RPMI7951 (cell line): ENCODE measurements around the gene CEACAM8. TPM values are rescaled to one million over a fixed set of nuclear protein-coding genes. Genes with fewer than 3 reads are reported as not detected.
"Not testable (repeated sequence)": the region's sequence is repeated elsewhere in the genome, so short reads cannot be mapped to it uniquely, and the experiment has no call there.

Experiments used
- DNase-seq: peaks from one replicate; pipeline ENCODE4 v3.0.0-alpha.2; 2012; ENCODE audit warnings: low read depth
- total RNA-seq: library from RNA; depleted of rRNA; stranded (reverse); fragments of >200 nt; shearing (Covaris generic); gene quantifications from 2 replicates; pipeline ENCODE4 v1.2.3, GENCODE V29; 2014

CEACAM8 gene
- total RNA-seq, 1 experiment from 2014 or later, result not detected

- DNase-seq, result no peak
These were observed 21.1 kb downstream of the CEACAM8 start for GRCh38 chr19:42573642-42574041.

GRCh38 chr19:42571116-42571515 lies 23.6 kb downstream of the CEACAM8 start:
- DNase-seq, result no peak

DNA sequence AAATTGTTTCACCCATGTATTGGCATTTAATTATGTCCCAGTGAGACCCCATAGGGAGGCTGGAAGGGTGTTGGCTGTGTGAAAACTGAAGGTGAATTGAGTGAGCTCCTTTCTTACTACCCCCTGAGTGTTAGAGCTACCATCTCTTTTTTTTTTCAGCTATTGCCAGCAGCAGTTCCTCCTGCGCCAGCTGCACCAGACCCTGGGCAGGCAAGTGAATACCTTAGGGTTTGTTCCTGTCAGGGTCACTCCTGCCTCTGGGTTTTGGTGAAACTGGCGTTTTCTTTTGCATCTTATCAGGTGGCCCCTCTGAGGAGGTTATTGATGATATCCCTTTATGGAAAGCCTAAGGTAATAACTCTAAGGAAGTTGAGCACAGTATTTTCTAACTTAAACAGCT lies 25.5 kb downstream of the CEACAM8 start:
- DNase-seq, result no peak

DNA sequence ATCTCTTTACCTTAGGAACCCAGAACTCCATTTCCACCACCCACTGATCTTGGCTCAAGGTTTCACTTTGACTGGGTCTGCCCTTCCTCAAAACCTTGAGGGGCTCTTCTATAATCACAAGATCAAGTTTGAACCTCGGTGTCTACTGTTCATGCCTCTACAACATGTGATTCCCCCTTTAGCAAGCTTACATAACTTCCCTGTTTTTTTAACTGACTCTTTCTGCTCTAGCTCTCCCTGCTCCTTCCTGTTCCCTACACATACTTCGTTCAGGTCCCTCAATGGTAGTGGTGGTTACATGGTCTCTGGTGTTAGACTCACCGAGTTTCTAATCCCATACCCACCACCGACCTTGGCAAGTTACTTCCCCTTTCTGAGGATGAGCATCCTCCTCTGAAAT lies 26.7 kb downstream of the CEACAM8 start:
- no peak for DNase-seq

- DNase-seq, result no peak
These were observed 27.2 kb downstream of the CEACAM8 start for GRCh38 chr19:42567567-42567966.

- DNase-seq, result peak; percentile 45
These were observed 31.1 kb downstream of the CEACAM8 start for GRCh38 chr19:42563352-42564210.

- DNase-seq, result no peak
These were observed 33.2 kb downstream of the CEACAM8 start for GRCh38 chr19:42561512-42561911.

GRCh38 chr19:42560731-42561130 lies 34.0 kb downstream of the CEACAM8 start:
- no peak for DNase-seq

DNA sequence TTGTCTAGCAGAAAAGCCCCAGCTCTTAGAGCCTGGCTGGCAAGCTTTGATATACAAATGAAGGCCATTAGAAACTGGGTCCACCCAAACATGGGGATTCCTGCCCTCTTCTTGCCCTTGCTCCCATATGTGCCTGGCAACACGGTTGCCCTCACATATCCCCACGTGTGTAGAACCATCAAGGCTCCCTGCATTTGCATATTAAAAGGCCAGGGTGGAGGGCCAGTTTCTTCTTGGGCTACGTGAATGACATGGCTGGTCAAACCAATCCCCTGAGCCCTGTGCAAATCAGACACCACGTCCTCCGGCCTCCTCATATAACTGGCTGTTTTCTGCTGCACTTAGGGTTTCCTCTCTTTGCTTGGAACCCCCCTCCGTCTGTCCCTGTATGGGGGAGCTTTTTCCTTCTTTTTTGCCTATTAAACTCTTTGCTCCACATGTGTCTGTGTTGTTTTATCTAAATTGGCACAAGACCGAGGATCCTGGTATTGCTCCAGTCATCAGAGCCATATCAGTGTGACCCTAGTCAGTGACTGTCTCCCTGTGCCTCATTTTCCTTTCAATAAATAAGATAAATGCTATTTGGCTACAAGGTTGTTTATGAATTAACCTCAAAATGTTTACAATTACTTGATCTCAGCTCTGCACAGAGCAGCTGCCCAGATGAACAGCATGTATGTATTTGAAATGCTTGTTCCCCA lies 36.1 kb downstream of the CEACAM8 start:
- DNase-seq, result no peak

DNA sequence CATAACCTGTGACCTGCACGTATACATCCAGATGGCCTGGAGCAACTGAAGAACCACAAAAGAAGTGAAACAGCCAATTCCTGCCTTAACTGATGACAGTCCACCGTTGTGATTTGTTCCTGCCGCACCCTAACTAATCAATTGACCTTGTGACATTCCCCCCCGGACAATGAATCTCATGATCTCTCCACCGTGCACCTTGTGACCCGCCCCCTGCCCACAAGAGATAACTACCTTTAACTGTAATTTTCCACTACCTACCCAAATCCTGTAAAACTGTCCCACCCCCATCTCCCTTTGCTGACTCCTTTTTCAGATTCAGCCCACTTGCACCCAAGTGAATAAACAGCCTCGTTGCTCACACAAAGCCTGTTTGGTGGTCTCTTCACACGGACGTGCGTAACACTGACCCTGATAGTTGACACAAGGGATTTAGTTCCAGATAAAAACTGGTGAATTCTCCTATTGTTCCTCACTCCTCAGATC lies 37.3 kb downstream of the CEACAM8 start:
- not testable (repeated sequence) for DNase-seq

- no peak for DNase-seq
These were observed 38.9 kb downstream of the CEACAM8 start for GRCh38 chr19:42555801-42556200.

GRCh38 chr19:42555317-42555716 lies 39.4 kb downstream of the CEACAM8 start:
- DNase-seq, result no peak

- DNase-seq, result no peak
These were observed 40.6 kb downstream of the CEACAM8 start for GRCh38 chr19:42554046-42554575.

DNA sequence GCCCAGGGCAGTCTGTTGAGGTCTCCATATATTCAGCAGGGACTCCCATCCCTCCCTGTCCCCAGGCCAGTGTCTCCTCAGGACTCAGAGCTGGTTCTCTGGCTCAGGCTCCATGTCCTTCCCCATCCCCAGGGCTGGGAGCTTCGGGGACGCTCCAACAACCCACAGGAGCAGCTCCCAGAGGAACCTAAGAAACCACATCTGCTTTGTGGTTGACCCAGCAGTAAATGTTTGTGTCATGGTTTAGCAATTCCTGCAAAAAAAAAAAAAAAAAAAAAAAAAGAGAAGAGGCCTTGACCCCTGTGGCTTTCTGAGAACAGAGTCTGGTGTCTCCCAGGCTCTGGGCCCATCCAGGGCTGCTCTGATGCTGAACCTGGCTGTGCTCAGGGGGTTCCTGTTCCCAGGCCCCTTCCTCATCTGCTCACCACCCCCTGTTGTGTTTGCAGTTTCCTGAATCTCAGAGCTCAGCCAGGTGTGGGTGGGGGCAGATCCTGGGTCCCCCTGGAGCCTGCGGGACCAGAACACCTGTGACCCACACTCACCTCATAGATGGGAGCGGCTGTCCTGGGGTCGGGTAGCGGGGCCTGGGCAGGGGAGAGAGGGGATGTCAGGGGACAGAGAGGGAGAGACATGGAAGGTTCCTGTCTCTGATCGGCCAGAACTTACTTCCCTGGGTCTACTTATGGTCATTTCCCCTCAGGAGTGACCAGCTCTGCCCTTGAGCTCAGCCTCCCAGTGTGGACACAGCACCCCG lies 41.3 kb downstream of the CEACAM8 start:
- DNase-seq, result peak; percentile 83

GRCh38 chr19:42552086-42553065 lies 42.3 kb downstream of the CEACAM8 start:
- DNase-seq, result no peak

- not testable (repeated sequence) for DNase-seq
These were observed 44.2 kb downstream of the CEACAM8 start for GRCh38 chr19:42550521-42550920.

DNA sequence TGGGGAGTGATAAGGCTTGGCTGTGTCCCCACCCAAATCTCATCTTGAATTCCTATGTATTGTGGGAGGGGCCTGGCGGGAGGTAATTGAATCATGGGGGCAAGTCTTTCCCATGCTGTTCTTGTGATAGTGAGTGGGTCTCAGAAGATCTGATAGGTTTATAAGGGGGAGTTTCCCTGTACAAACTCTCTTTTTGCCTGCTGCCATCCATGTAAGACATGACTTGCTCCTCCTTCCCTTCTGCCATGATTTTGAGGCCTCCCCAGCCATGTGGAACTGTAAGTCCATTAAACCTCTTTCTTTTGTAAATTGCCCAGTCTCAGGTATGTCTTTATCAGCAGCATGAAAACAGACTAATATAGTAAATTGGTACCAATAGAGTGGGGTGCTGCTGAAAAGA lies 45.7 kb downstream of the CEACAM8 start:
- DNase-seq, result not testable (repeated sequence)

GRCh38 chr19:42548552-42548951 lies 46.2 kb downstream of the CEACAM8 start:
- no peak for DNase-seq

- DNase-seq, result no peak
These were observed 46.8 kb downstream of the CEACAM8 start for GRCh38 chr19:42547929-42548328.

DNA sequence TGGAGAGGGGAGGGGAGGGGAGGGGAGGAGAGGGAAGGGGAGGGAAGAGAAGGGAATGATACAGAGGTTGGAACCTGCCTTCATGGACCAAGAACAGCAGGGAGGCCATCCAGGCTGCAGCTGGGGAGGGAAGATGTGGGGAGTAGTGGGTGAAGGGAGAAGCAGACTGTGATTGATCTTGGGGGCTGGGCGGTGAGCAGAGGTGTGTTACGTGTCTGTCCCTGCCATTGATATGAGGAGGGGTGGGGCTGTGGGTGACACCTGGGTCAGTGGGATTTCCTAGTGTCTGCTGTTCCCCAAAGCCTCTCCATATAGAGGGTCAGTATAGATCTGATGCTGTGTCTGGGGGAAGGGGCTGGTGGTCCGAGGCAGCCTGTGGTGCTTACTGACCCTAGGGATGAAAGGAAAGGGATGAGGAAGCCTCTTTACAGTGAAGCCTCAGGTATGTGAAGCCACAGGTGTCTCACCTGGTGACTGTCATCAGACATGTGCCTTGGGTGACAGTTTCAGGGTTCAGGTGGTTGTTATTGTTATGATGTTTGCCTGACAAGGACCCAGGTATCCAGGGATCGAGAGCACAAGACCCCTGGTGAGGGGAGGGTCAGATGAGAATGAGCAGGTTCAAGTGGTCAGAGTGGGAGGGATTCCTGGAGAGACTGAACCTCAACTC lies 47.8 kb downstream of the CEACAM8 start:
- DNase-seq, result no peak
